Osteocyte (in vitro differentiated cells): ENCODE measurements around the gene NCOA5. TPM values are rescaled to one million over a fixed set of nuclear protein-coding genes. Genes with fewer than 3 reads are reported as not detected.
A peak's percentile ranks its signal among the peaks of the same experiment; 100 is the strongest.

Experiments used
- DNase-seq: peaks from one replicate; pipeline ENCODE4 v3.0.0; 2021; ENCODE audit warnings: mixed read lengths; ENCODE audit not compliant: unreplicated experiment; ENCODE audit errors: extremely low spot score
- H3K27ac Mint-ChIP-seq: one replicate; pipeline ENCODE4 v1.8.0; 2021; ENCODE audit warnings: mild to moderate bottlenecking, mixed read lengths; ENCODE audit not compliant: unreplicated experiment
- H3K27me3 Mint-ChIP-seq: one replicate; pipeline ENCODE4 v1.8.0; 2021; ENCODE audit warnings: mixed read lengths; ENCODE audit not compliant: unreplicated experiment
- H3K36me3 Mint-ChIP-seq: one replicate; pipeline ENCODE4 v1.8.0; 2021; ENCODE audit warnings: mixed read lengths; ENCODE audit not compliant: unreplicated experiment
- H3K4me1 Mint-ChIP-seq: one replicate; pipeline ENCODE4 v1.8.0; 2021; ENCODE audit warnings: mixed read lengths; ENCODE audit not compliant: unreplicated experiment
- H3K4me3 Mint-ChIP-seq: one replicate; pipeline ENCODE4 v1.8.0; 2021; ENCODE audit warnings: mild to moderate bottlenecking, moderate library complexity, mixed read lengths; ENCODE audit not compliant: unreplicated experiment
- H3K9me3 Mint-ChIP-seq: one replicate; pipeline ENCODE4 v1.8.0; 2021; ENCODE audit warnings: mixed read lengths; ENCODE audit not compliant: unreplicated experiment
- CTCF ChIP-seq: fragments of 200-600 bp; sonication (generic); IDR thresholded peaks from 2 replicates; pipeline ENCODE4 v1.5.0; 2021; ENCODE audit warnings: antibody characterized with exemption, mild to moderate bottlenecking, moderate library complexity
- total RNA-seq: library from RNA; stranded (reverse); gene quantifications from 2 replicates; pipeline ENCODE4 v1.2.1, GENCODE V29; 2021

Gene NCOA5
- total RNA-seq, 1 donor from 2014 or later = 39.0 TPM

- H3K4me1 Mint-ChIP-seq = peaks cover 4% of the 10 kb centered on the region
- H3K36me3 Mint-ChIP-seq = no peaks in the 10 kb centered on the region
- peak overlapping the region; percentile 38 for H3K4me3 Mint-ChIP-seq
- TF ChIP-seq CTCF = peak; percentile 76
- no peak overlapping the region for H3K27ac Mint-ChIP-seq
- no peaks in the 10 kb centered on the region for H3K9me3 Mint-ChIP-seq
- no peak for DNase-seq
- H3K27me3 Mint-ChIP-seq = peaks cover 50% of the 10 kb centered on the region
Measured at GRCh38 chr20:46013829-46014516, 75.8 kb downstream of the NCOA5 start.

- Mint-ChIP-seq H3K36me3 (no peaks in the 10 kb centered on the region), H3K9me3 (no peaks in the 10 kb centered on the region), H3K27ac (no peak overlapping the region), H3K4me1 (peaks cover 4% of the 10 kb centered on the region), H3K4me3 (no peak overlapping the region), H3K27me3 (peaks cover 44% of the 10 kb centered on the region)
- DNase-seq = no peak
- TF ChIP-seq CTCF = no peak
Measured at GRCh38 chr20:46013322-46013828, 76.4 kb downstream of the NCOA5 start.

GRCh38 chr20:46012921-46013320 is 76.8 kb downstream of the NCOA5 start:
- no peak overlapping the region for H3K27ac Mint-ChIP-seq
- no peak overlapping the region for H3K4me3 Mint-ChIP-seq
- H3K4me1 Mint-ChIP-seq = peaks cover 8% of the 10 kb centered on the region
- no peak for DNase-seq
- H3K27me3 Mint-ChIP-seq = peaks cover 44% of the 10 kb centered on the region
- TF ChIP-seq CTCF = no peak
- no peaks in the 10 kb centered on the region for H3K36me3 Mint-ChIP-seq
- no peaks in the 10 kb centered on the region for H3K9me3 Mint-ChIP-seq

GRCh38 chr20:46011631-46012482 is 77.9 kb downstream of the NCOA5 start:
- Mint-ChIP-seq H3K4me1 (peaks cover 9% of the 10 kb centered on the region), H3K4me3 (no peak overlapping the region), H3K9me3 (no peaks in the 10 kb centered on the region), H3K36me3 (no peaks in the 10 kb centered on the region), H3K27ac (no peak overlapping the region), H3K27me3 (peaks cover 35% of the 10 kb centered on the region)
- peak; percentile 20 for TF ChIP-seq CTCF
- no peak for DNase-seq

Other genes with a start within 250 kb of the NCOA5 start
- 23.6 and 23.9 TPM in 2 replicates for gene ACOT8, start 232.6 kb downstream of the NCOA5 start, total RNA-seq
- gene ZSWIM3, start 232.3 kb downstream of the NCOA5 start, total RNA-seq = 3.9 and 4.4 TPM in 2 replicates
- 12.6 and 13.3 TPM in 2 replicates for gene ZSWIM1, start 208.7 kb downstream of the NCOA5 start, total RNA-seq
- gene SPATA25, start 202.3 kb downstream of the NCOA5 start, total RNA-seq = 2.9 TPM in 2 replicates
- gene NEURL2, start 198.8 kb downstream of the NCOA5 start, total RNA-seq = 7.3 and 7.4 TPM in 2 replicates
- 310 and 318 TPM in 2 replicates for gene CTSA, start 198.6 kb downstream of the NCOA5 start, total RNA-seq
- 195 and 211 TPM in 2 replicates for gene PLTP, start 177.8 kb downstream of the NCOA5 start, total RNA-seq
- gene PCIF1, start 155.3 kb downstream of the NCOA5 start, total RNA-seq = 34.6 and 42.1 TPM in 2 replicates
- 23.9 and 24.6 TPM in 2 replicates for gene ZNF335, start 117.8 kb downstream of the NCOA5 start, total RNA-seq
- gene MMP9, start 81.1 kb downstream of the NCOA5 start, total RNA-seq = not detected in 2 replicates
- 1.7 TPM in 1 of 2 replicates, not detected in the other for gene SLC12A5, start 60.7 kb downstream of the NCOA5 start, total RNA-seq
- 1.6 and 2.2 TPM in 2 replicates for gene CD40, start 28.4 kb upstream of the NCOA5 start, total RNA-seq
- gene CDH22, start 218.5 kb upstream of the NCOA5 start, total RNA-seq = not detected in 2 replicates